Activated CD4-positive, CD25-positive, alpha-beta regulatory T cell treated with anti-CD3 and anti-CD28 coated beads, Interleukin-2, amount 50 U/mL, for 16 hours (primary cell): Measurements from ENCODE around the gene SDHC.

Experiments used
- DNase-seq: peaks from one replicate; pipeline ENCODE4 v3.0.0-alpha.2; 2020; ENCODE audit warnings: low read depth, low spot score

The SDHC gene

GRCh38 chr1:161314201-161314981, at the start of gene SDHC:
SDHC (plus strand) TSS chr1:161314381; CDS start chr1:161314406, 25 bp downstream.
- DNase-seq = peak; percentile 82

GRCh38 chr1:161265305-161265704, 48.9 kb upstream of the SDHC start:
- no peak for DNase-seq

- no peak for DNase-seq
Observed at GRCh38 chr1:161266202-161266601, 48.0 kb upstream of the SDHC start.

GRCh38 chr1:161266836-161267235, 47.3 kb upstream of the SDHC start:
- DNase-seq = no peak

GRCh38 chr1:161267321-161267720, 46.9 kb upstream of the SDHC start:
- DNase-seq = no peak

- DNase-seq = no peak
Observed at GRCh38 chr1:161273402-161273801, 40.8 kb upstream of the SDHC start.

- DNase-seq = no peak
Observed at GRCh38 chr1:161274874-161275273, 39.3 kb upstream of the SDHC start.

- DNase-seq = no peak
Observed at GRCh38 chr1:161282991-161283390, 31.2 kb upstream of the SDHC start.

GRCh38 chr1:161285113-161285512, 29.1 kb upstream of the SDHC start:
- no peak for DNase-seq

GRCh38 chr1:161285521-161285920, 28.7 kb upstream of the SDHC start:
- DNase-seq = no peak

- DNase-seq = no peak
Observed at GRCh38 chr1:161287482-161288054, 26.6 kb upstream of the SDHC start.

- no peak for DNase-seq
Observed at GRCh38 chr1:161290779-161291178, 23.4 kb upstream of the SDHC start.

- no peak for DNase-seq
Observed at GRCh38 chr1:161297415-161297814, 16.8 kb upstream of the SDHC start.

- no peak for DNase-seq
Observed at GRCh38 chr1:161298116-161298515, 16.1 kb upstream of the SDHC start.

- no peak for DNase-seq
Observed at GRCh38 chr1:161299347-161299746, 14.8 kb upstream of the SDHC start.

- no peak for DNase-seq
Observed at GRCh38 chr1:161300478-161300877, 13.7 kb upstream of the SDHC start.

- DNase-seq = no peak
Observed at GRCh38 chr1:161304927-161305866, 9.0 kb upstream of the SDHC start.

- DNase-seq = peak; percentile 68
Observed at GRCh38 chr1:161305867-161306519, 8.2 kb upstream of the SDHC start.

- no peak for DNase-seq
Observed at GRCh38 chr1:161307230-161307768, 6.9 kb upstream of the SDHC start.

GRCh38 chr1:161307892-161308638, 6.1 kb upstream of the SDHC start:
- DNase-seq = no peak

- no peak for DNase-seq
Observed at GRCh38 chr1:161309868-161310267, 4.3 kb upstream of the SDHC start, which contains the start of gene MPZ. MPZ (minus strand) TSS chr1:161309968; CDS start chr1:161309905, 63 bp downstream.
